ENCODE measurements around the gene MED20.

Gene MED20

DNA sequence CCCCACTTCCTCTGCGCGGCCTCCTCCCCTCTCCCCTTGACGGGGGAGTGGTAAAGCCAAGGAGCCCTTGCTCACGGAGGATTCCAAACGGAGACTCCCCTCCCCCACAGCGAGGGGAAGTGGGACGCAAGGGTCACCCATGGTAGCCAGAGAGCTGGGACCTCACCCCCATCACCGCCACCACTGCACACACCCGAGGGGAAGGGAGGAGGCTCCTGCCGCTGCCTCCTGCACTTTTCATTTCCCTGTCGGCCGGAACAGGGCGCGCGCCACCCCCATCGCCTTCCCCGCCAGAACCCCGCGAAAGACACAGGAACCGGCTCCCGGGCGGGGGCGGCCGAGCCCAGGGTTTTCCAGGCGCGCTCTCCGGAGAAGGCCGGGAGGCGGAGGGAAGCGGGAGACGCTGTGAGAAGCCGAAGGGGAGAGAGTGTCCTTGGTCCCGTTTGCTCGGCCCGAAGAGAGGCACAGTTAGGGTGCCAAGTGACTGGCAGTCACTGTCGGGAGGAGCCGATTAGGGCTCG, 19.9 kb upstream of the MED20 start:
- no peak for DNase-seq (ENCODE audit: low spot score)

DNA sequence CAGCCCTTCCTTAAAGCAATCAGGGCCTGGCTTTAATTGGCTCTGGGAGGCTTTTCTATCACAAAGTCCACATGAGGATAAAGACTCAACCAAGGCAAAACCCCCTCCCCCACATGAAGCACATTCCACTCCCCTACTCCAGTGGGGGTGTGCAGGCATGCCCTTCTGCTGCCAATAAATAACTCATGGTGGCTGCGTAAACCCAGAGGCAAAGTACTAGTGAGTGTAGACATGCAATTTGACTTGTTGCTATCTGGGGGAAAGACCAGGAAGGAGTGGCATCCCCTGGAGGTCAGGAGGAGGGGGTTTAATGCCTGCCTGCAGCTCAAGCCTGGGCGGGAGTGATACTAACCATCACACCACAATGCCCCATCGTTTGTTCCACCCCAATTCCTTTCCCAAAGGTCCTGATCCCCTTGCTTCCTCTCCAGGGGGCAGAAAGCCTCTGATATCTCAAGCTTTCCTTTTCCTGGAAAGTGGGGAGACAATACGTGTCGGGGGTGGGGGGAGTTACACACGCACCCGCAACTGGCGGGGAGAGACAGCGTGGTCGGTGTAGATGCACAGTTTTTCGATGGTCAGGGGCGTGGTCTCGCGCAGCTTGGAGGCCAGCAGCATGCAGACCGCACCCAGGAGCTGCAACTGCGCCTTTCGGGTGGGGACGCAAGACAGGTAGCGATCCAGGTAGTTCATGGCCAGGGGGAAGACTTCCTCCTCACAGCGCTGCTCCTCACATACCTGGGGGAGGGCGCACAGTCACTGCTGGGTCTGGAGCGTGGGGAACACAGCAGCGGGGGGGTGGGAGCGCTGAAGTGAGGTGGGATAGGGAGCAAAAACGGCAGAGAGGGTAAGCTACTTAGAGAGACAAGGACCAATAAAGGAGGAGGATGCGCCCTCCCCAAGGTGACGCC, 19.2 kb upstream of the MED20 start:
- no peak for DNase-seq (ENCODE audit: low spot score)

DNA sequence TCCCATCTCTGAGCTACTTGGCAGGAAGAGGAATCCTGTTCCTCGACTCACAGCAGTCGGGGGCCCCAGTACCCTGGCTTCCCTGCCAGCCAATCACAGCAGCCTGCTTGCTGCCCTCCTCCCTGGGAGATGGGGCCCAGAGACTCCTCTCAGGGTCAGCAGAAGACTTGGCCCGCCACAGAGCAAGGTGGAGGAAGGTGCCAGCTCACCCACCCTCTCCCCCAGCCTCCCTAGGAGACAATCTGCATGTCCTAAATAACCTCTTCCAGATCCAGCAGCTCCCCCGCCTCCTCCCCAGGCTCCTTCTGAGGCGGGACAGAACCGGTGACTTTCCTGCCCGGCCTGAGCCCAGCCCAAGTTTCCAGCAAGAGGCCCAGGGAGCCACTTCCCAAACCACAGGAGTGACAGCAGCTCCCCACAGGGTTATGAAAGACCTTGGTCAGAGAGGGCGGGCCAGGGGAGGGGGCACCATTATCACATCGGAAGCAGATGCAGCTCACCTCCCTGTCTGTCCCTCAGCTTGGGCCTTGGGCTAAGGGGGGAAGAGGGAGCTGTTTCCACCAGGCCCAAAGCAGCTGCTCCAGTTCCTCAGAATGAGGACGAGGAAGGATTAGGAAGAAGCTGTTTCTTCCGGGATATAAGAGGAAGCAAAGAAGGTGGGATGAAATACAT, 18.4 kb upstream of the MED20 start:
- no peak for DNase-seq (ENCODE audit: low spot score)

DNA sequence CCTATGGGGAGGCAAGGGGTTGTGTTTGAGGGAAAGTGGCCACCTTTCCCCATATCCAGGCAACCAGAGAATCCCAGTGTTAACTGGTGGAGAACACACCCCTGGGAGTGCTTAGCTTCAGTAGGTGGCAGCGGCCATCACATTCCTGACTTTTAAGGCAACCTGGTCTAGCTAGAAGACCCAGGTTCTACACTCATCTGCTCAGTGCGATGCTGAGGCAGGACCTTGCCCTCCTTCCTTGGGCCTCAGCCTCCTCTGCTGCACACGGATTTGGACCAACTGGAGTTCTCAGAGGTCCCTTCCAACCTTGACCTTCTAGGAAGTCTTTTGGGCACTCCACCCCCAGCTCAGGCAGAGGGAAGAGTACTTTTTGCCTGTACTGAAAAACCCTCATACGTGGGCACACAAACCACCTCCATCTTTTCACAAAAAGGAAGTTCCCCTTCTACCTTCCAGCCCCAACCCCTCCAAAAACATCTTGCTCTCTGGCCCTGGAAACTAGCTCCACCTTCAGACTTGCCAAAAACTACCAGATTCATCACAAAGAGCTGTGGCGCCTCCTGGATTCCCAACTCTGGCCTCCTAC, 17.7 kb upstream of the MED20 start:
- DNase-seq (ENCODE audit: low spot score) = no peak

DNA sequence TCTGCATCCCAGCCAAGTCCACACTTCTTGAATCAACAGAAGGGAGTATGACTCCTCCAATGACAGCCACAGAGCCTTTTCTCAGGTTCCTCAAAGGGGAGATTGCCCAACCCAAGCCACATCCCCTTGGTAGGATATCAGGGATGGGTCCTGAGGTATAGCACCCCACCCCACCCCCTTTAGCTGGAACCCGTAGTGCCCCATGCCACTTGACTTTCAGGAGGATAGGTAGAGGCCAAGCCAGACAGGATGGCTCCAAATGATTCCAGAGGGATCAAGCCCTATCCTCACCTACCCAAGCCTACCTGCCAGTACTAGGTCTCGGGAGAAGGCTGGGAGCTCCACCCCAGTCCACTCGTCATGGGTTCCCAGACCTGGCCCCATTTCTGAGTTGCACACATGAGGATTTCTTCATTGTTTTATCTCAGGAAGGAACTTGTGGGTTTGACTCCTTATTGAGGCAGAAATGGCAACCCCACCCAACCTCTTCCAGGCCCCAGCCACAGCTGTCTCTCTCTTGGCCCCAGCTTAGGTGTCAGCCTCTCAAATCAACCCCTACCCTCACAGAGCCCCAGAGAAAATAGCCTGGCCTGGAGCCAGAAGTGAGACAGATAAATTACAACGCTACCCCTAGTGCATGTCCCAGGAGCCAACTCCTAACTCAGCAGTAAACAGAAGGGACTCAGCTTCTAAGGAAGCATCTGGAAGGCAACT, 17.1 kb upstream of the MED20 start:
- DNase-seq (ENCODE audit: low spot score) = no peak

DNA sequence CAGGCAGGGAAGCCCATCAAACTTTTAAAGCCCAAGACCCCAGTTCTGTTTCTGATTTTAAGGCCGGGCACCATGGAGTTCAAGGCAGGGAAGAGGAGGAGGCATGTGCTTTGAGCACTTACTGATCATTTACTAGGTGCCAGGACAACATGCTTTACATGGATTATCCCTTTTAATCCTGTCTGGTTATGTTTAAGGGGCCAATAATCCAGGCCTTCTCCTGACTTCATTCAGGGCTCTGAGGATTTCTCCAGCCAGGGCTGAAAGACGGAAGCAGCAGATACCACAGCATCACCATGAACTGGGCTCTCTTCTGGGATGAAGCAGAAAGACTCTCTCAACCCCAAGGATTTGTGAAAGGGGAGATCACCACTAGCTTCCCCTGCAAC, 16.5 kb upstream of the MED20 start:
- DNase-seq (ENCODE audit: low spot score) = no peak

DNA sequence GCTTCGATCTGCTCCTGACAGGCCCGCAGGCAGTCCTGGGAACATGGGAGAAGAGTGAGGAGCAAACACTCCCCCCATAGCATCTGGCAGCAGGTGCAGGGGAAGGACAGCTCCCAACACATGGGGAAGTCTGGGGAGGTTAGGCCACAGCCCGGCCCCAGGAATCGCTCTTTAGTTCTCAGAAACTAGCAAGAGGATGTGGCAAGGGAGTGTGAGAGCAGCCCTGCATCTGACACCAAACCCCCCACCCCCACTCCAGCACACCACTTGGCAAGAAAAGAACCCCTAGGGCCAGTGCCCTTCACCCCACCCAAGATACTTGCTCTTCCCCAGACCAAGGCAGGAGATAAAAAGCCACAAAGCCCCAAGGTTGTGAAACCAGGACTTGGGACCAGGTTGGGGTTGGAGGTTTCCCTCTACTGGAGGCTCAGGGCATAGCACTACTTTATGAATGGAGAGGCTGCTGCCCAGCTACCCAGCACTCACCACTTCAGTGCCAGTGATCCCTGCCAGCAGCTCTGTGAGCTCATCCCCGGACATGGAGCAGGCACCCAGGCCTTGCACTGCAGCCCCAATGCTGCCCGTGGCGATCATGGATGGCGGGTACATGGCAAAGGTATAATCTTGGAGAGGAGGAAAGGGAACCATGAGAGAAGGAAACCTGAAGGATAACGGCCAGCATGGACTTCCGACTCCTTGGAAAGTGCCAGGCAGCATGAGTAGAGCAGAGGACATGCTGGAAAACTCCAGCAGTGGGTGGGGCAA, 15.3 kb upstream of the MED20 start:
- peak; percentile 91 for DNase-seq (ENCODE audit: low spot score)

DNA sequence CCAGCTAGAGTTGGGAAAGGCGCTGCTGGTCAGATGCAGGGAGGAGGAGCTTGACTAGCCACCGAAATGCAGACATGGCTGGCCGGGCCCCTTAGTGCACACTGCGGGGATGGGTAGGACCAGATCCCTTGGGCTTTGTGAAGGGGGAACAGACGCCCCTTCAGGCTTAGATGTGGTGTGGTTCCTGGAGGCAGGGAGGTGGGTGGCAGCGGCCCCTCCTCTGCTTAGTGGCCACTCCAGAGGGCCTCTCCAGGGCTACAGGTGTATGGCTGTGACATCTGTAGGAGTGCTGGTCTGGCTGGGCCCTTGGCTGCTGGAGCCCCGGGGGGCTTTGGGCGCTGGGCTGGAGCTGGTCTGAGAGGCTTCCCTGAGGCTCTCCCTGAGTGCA, 14.7 kb upstream of the MED20 start:
- DNase-seq (ENCODE audit: low spot score) = no peak

DNA sequence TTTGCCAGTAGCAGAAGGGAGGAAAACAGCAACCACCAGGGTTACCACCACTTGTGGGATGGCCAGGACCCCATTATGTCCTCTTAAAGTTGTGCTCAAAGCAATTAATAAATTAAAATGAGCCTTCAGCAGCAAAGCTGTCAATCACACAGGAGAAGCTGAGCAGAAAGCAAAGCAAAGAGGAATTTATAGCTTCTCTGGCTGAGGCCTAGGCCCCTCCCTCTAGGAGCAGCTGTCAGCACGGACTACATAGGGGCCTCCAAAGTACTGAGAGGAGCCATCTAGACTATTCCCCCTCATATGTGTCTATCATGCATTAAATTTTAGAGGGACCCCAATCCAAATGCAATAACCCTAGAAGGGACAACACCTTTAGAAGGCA, 14.2 kb upstream of the MED20 start:
- DNase-seq (ENCODE audit: low spot score) = no peak

DNA sequence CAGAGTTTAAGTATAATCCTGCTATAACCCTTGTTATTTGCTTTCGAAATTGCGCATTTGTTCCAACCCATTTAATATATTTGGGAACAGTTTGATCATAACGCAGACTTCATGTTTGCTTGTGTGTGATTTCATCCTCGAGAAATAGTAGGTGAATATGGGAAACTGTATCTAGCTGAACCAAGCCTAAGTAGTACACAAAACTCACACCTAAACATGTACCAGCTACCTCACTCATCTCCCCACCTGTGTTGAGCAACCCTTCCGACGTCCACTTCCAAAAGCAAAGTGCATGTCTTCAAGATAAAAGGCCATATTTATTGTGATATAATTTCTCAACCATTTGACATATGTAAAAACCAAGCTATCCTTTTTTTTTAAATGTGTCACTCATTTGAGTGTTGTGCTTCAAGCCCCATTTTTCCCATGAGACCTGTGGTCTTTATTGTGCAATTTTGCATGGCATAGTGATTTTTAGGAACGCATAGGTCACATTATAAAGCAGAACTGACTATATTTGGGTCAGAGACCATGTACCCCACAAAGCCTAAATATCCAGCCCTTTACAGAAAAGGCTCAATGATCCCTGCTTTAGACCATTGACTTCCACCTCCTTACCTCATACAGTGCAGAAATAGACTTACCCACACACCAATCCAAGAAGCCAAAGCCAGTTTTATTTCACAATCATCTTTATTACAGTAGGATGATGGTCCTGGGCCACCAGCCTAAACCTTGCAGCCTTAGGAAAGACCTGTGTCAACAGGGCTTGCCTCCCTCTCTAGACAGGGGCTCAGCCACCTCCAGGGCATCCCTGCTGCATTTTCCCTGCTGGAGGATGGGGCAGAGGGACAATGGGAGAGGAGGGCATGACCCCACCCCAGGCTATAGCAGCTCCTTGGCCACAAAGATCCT, 13.6 kb upstream of the MED20 start:
- no peak for DNase-seq (ENCODE audit: low spot score)

DNA sequence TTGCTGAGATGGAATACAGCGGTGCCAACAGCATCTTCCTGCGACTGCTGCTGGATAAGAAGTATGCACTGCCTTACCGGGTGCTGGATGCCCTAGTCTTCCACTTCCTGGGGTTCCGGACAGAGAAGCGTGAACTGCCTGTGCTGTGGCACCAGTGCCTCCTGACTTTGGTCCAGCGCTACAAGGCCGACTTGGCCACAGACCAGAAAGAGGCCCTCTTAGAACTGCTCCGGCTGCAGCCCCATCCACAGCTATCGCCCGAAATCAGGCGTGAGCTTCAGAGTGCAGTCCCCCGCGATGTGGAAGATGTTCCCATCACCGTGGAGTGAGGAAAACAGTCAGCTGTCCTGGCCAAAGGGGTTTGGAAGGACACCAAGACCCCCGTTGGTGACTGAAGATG, 11.4 kb upstream of the MED20 start:
- DNase-seq (ENCODE audit: low spot score) = no peak

DNA sequence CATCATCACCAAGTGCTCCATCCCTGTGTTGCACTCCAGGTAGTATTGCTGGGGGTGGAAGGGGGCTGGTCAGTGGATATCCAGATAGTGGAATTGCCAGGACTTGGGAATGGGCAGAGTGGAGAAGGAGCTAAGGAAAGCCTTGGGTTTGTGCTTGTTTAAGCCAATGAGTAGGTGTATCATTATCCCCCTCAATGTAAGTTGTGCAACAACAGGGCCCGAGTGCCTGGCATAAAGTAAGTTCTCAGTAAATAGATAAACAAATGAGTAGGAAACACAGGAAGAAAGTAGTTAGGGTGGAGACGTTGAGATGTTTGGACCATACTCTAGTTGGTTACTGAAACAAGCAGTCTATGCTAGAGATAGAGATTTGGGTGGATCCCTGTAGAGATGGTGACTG, 10.9 kb upstream of the MED20 start:
- no peak for DNase-seq (ENCODE audit: low spot score)

DNA sequence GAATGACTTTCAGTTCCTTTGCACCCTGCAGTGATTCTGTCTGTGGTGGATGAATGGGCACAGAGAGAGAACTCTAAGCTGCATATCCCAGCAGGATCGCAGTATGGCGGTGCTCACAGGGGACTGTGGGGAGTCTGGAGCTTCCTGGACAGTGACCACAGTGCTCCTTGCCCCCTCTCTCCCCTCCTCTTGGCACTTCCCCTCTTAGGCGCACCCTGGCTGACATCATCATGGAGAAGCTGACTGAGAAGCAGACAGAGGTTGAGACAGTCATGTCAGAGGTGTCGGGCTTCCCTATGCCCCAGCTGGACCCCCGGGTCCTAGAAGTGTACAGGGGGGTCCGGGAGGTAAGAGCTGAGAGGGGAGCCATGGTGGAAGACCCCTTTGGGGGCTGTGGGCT, 9.0 kb upstream of the MED20 start:
- no peak for DNase-seq (ENCODE audit: low spot score)

DNA sequence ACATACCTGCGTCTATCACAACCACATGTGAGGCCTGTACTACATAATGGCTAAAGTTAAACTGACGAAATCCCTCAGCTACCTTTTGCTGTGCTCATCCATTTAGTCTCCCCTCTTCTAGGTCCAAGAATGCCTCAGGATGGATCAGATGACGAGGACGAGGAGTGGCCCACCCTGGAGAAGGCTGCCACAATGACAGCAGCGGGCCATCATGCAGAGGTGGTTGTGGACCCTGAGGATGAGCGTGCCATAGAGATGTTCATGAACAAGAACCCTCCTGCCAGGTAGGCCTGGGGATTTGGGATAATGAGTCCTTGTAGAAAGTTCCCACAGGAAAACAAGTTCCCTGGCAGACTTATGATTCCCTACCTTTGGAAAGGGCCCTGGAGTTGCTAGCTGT, 6.3 kb upstream of the MED20 start:
- no peak for DNase-seq (ENCODE audit: low spot score)

DNA sequence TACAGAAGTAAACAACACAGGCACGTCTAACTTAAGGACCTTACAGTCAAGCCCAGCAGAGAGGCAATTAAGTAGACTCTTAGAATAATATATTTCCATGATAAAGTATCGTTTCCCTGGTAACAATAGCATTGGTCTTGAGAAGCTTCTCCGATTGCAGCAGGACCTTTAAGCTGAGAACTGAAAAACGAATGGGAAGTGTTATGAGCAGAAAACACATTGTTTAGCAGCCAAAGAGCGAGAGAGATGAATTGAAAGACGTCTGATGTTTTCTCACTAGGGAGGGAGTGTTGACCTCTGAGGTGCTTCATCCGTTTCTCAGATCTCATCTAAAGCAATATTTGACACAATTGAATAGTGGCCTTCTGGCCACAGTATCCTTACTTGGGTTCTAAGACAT, 1.2 kb upstream of the MED20 start:
- DNase-seq (ENCODE audit: low spot score) = no peak

DNA sequence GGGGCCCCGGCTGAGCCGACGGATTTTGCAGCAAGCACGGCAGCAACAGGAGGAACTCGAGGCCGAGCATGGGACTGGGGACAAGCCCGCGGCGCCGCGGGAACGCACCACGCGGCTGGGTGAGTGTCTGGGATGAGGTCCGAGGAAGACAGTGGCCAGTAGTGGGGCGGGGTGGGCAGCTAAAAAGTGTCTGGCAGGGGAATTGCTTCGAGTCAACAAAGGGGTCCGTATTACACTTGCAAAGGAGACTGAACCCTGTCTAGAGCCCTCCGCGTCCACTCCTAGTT, 716 bp upstream of the MED20 start:
- no peak for DNase-seq (ENCODE audit: low spot score)

DNA sequence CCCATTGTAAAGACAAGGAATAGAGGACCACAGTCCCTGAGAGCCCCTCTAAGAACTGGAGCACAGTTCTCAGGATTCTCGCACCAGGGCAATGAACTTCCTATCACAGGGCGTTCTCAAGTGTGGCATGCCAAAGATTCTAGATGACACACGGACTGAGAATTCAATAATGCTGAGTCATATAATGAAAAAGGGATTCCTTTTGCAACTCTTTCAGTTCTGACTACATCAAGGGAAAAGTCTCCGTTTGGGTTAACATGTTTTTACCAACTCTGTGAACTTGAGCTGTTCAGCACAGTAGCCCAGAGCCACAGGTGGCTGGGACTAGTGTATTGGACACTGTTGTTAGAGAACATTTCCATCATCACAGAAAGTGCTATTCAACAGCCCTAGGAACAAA, 3.4 kb downstream of the MED20 start:
- DNase-seq (ENCODE audit: low spot score) = no peak

DNA sequence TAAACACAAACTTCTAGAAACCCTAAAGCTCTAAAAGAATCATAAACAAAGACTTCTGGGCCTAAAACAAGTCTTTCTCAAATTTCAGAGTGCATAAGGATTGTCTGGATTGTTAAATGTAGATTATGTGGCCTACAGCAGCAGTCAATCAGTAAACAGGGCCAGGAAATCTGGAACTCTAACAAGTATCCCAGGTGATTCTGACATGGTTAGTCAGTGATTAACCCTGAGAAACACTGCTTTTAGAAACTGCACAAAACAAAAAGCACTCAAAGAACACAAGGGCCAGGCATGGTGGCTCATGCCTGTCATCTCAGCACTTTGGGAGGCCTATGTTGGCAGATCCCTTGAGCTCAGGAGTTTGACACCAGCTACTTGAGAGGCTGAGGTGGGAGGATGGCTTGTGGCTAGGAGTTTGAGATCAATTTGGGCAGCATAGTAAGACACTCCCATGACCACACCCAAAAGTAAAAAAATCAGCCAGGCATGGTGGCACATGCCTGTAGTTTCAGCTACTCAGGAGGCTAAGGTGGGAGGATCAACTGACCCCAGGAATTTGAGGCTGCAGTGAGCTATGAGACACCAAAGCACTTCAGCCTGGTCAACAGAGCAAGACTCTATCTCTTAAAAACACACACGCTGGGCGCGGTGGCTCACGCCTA, 5.9 kb downstream of the MED20 start:
- no peak for DNase-seq (ENCODE audit: low spot score)

DNA sequence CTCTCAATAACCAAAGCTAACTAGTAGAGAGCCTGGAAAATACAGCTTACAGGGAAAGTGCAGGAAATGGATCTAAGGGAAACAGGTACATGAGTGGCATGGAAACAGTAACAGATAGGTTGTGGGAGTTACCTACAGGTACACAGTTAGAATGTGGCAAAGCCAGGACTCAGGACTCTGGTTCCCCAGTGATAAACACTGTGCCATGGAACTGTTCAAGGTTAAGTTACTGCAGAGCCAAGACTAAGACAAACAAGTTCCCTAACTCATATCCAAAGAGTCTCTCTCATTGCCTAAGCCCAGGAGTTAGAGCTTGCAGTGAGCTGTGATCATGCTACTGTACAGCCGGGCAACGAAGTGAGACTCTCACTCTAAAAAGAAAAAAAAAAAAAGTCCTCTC, 6.6 kb downstream of the MED20 start:
- no peak for DNase-seq (ENCODE audit: low spot score)

DNA sequence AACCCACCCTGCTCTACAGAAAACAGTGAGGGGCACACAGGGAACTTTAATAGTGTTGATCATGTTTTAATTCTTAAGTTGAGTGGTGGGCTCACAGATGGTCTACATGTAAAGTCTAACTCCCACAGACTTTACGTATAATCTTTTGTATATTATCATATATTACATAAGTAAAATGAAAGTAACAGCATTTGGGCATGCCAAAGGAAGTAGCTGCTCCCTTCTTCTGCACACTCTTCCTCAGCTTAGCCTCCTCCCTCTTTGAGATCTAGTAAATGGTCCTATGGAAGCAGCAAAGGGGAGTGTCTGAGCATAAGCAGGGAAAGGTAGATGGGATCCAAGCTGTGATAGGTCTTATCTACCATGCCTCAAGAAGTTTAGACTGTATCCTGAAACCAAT, 11.2 kb downstream of the MED20 start:
- DNase-seq (ENCODE audit: low spot score) = no peak

All from globus pallidus (tissue), 1 donor.